GM23338 (cell line): ENCODE data around the gene SHOC1. TPM values are rescaled to one million over a fixed set of nuclear protein-coding genes. Genes with fewer than 3 reads are reported as not detected.

Experiments
- ATAC-seq: fragments of 200-7000 bp; cut with Tn5 transposase; 3 replicates; pipeline ENCODE4 v1.9.1; 2020
- DNase-seq: peaks from one replicate; pipeline ENCODE4 v3.0.0-alpha.2; 2015; ENCODE audit warnings: low spot score
- H2AFZ ChIP-seq: fragments of 200-600 bp; sonication (generic); 2 replicates; pipeline ENCODE4 v1.8.0; 2016; ENCODE audit warnings: antibody characterized with exemption, mild to moderate bottlenecking, moderate library complexity
- H3F3A ChIP-seq: fragments of 200-600 bp; sonication (generic); replicated peaks from 2 replicates; pipeline ENCODE4 v1.8.0; 2017; ENCODE audit warnings: antibody characterized with exemption, mixed run types, low read depth
- H3K27ac ChIP-seq: fragments of 200-600 bp; sonication (generic); 2 replicates; pipeline ENCODE4 v1.6.1; 2016; ENCODE audit warnings: low read depth
- H3K27me3 ChIP-seq: fragments of 200-600 bp; sonication (generic); 2 replicates; pipeline ENCODE4 v1.8.0; 2016; ENCODE audit warnings: mild to moderate bottlenecking, mixed run types, moderate library complexity; ENCODE audit not compliant: insufficient read depth
- H3K36me3 ChIP-seq: fragments of 200-600 bp; sonication (generic); 2 replicates; pipeline ENCODE4 v1.8.0; 2016; ENCODE audit warnings: mild to moderate bottlenecking; ENCODE audit not compliant: insufficient read depth
- H3K4me1 ChIP-seq: fragments of 200-600 bp; sonication (generic); 2 replicates; pipeline ENCODE4 v1.8.0; 2016; ENCODE audit warnings: mild to moderate bottlenecking, moderate library complexity; ENCODE audit not compliant: insufficient read depth
- H3K4me2 ChIP-seq: fragments of 200-600 bp; sonication (generic); 2 replicates; pipeline ENCODE4 v1.7.1; 2017; ENCODE audit warnings: mixed run types
- H3K4me3 ChIP-seq: fragments of 200-600 bp; sonication (generic); 2 replicates; pipeline ENCODE4 v1.6.1; 2016; ENCODE audit warnings: mixed run types
- H3K79me2 ChIP-seq: fragments of 200-600 bp; sonication (generic); replicated peaks from 2 replicates; pipeline ENCODE4 v1.8.0; 2017; ENCODE audit warnings: mild to moderate bottlenecking; ENCODE audit not compliant: insufficient read depth
- H3K9me2 ChIP-seq: fragments of 200-600 bp; sonication (generic); 2 replicates; pipeline ENCODE4 v1.8.0; 2017; ENCODE audit not compliant: insufficient read depth
- H4K20me1 ChIP-seq: fragments of 200-600 bp; sonication (generic); replicated peaks from 2 replicates; pipeline ENCODE4 v1.8.0; 2017; ENCODE audit warnings: mild to moderate bottlenecking; ENCODE audit not compliant: insufficient read depth
- H3K27ac Mint-ChIP-seq: 2 replicates; pipeline ENCODE4 v1.8.0; 2020; ENCODE audit warnings: inconsistent platforms, mild to moderate bottlenecking, moderate library complexity, mixed read lengths
- H3K27me3 Mint-ChIP-seq: 3 replicates; pipeline ENCODE4 v1.8.0; 2022; ENCODE audit warnings: low read depth, mild to moderate bottlenecking, moderate library complexity, mixed read lengths, inconsistent platforms; ENCODE audit not compliant: insufficient read depth, poor library complexity
- H3K36me3 Mint-ChIP-seq: 3 replicates; pipeline ENCODE4 v1.8.0; 2021; ENCODE audit warnings: low read depth, mild to moderate bottlenecking, inconsistent platforms, moderate library complexity, mixed read lengths
- H3K4me1 Mint-ChIP-seq: 3 replicates; pipeline ENCODE4 v1.8.0; 2020; ENCODE audit warnings: mild to moderate bottlenecking, inconsistent platforms, mixed read lengths
- H3K4me3 Mint-ChIP-seq: 3 replicates; pipeline ENCODE4 v1.8.0; 2021; ENCODE audit warnings: moderate library complexity, mild to moderate bottlenecking, inconsistent platforms, mixed read lengths
- H3K9me3 Mint-ChIP-seq: 3 replicates; pipeline ENCODE4 v1.8.0; 2020; ENCODE audit warnings: moderate library complexity, mild to moderate bottlenecking, inconsistent platforms, mixed read lengths
- CREB1 ChIP-seq: fragments of 250-450 bp; sonication (Bioruptor Pico); IDR thresholded peaks from 2 replicates; pipeline ENCODE4 v1.5.0; 2020; ENCODE audit warnings: low read depth, mild to moderate bottlenecking, moderate library complexity
- CTCF ChIP-seq, 2 experiments: fragments of 200-600 bp in 1 of 2; sonication (generic) in 1 of 2; conservative IDR thresholded peaks; 2 replicates each; pipeline versions ENCODE4 v1.5.1 to v1.6.1; 2016 to 2017; ENCODE audit warnings: antibody characterized with exemption in 2 of 2, low read depth in 2 of 2, mild to moderate bottlenecking in 2 of 2, moderate library complexity in 1 of 2
- ETS1 ChIP-seq: IDR thresholded peaks from 2 replicates; pipeline ENCODE4 v1.6.1; 2016; ENCODE audit warnings: antibody characterized with exemption
- EZH2phosphoT487 ChIP-seq: fragments of 200-600 bp; sonication (generic); IDR thresholded peaks from one replicate; pipeline ENCODE4 v1.8.1; 2018; ENCODE audit warnings: antibody characterized with exemption; ENCODE audit not compliant: unreplicated experiment
- JUNB ChIP-seq: IDR thresholded peaks from one replicate; pipeline ENCODE4 v1.6.1; 2016; ENCODE audit warnings: antibody characterized with exemption; ENCODE audit not compliant: unreplicated experiment
- NANOG ChIP-seq: IDR thresholded peaks from 2 replicates; pipeline ENCODE4 v1.6.1; 2016; ENCODE audit warnings: antibody characterized with exemption, borderline replicate concordance
- POLR2AphosphoS5 ChIP-seq: IDR thresholded peaks from 2 replicates; pipeline ENCODE4 v1.6.1; 2016; ENCODE audit warnings: antibody characterized with exemption, low read depth
- REST ChIP-seq: IDR thresholded peaks from one replicate; pipeline ENCODE4 v1.6.1; 2018; ENCODE audit warnings: antibody characterized with exemption; ENCODE audit not compliant: unreplicated experiment
- STAT1 ChIP-seq: IDR thresholded peaks from one replicate; pipeline ENCODE4 v1.6.1; 2016; ENCODE audit warnings: antibody characterized with exemption; ENCODE audit not compliant: unreplicated experiment
- ZNF114 ChIP-seq: fragments of 250-450 bp; sonication (Bioruptor Pico); IDR thresholded peaks from 2 replicates; pipeline ENCODE4 v1.5.0; 2020; ENCODE audit warnings: mild to moderate bottlenecking, moderate library complexity
- ZNF331 ChIP-seq: fragments of 250-450 bp; sonication (Bioruptor Pico); IDR thresholded peaks from 2 replicates; pipeline ENCODE4 v1.5.0; 2020; ENCODE audit warnings: low read depth, mild to moderate bottlenecking, moderate library complexity
- polyA plus RNA-seq: library from polyadenylated mRNA; unstranded; fragments of >200 nt; fragmentation: Nextera tagmentation; extraction: Ambion mirVana; gene quantifications from 2 replicates; pipeline ENCODE4 v1.2.1, GENCODE V29; 2016
- total RNA-seq: library from RNA; depleted of rRNA; stranded (reverse); fragments of >200 nt; shearing (Covaris generic); gene quantifications from 2 replicates; pipeline ENCODE4 v1.2.3, GENCODE V29; 2014

SHOC1 gene
- total and polyA plus RNA-seq, 2 experiments from 2014 or later: 0.39 TPM; not detected in 1

GRCh38 chr9:111799915-111800526, 5.3 kb upstream of the SHOC1 start (continued):
- TF ChIP-seq CTCF (conservative IDR thresholded peaks at IDR 0.05; ENCODE audit: low read depth in 2 of 2): no peak
- TF ChIP-seq CREB1 (CRISPR knock-in tag): no peak
- no peak for TF ChIP-seq STAT1

- H3K27ac ChIP-seq: no peak overlapping the region
- H3K4me1 ChIP-seq: no peaks in the 10 kb centered on the region
- ATAC-seq (no peak), DNase-seq (no peak)
- no peak for TF ChIP-seq EZH2phosphoT487
- TF ChIP-seq ZNF114 (CRISPR knock-in tag): no peak
- TF ChIP-seq STAT1: no peak
- TF ChIP-seq POLR2AphosphoS5: no peak
- no peak for TF ChIP-seq REST
- no peak for TF ChIP-seq ZNF331 (CRISPR knock-in tag)
- TF ChIP-seq JUNB: no peak
- TF ChIP-seq NANOG: no peak
- TF ChIP-seq ETS1: no peak
- TF ChIP-seq CREB1 (CRISPR knock-in tag): no peak
- H3K27ac Mint-ChIP-seq: no peak overlapping the region
- H3K4me3 Mint-ChIP-seq: no peak overlapping the region
- H3K27me3 ChIP-seq: no peaks in the 10 kb centered on the region
- H3K4me2 ChIP-seq: no peak overlapping the region
- peaks cover 6% of the 10 kb centered on the region for H3K9me3 Mint-ChIP-seq
- no peak overlapping the region for H3K4me3 ChIP-seq
- H3K9me2 ChIP-seq: no peaks in the 10 kb centered on the region
- no peaks in the 10 kb centered on the region for H4K20me1 ChIP-seq
- peaks cover 4% of the 10 kb centered on the region for H3K27me3 Mint-ChIP-seq
- H3K36me3 Mint-ChIP-seq: peaks cover 5% of the 10 kb centered on the region; the same call in 2 of the 3 replicates
- H3K79me2 ChIP-seq: no peaks in the 10 kb centered on the region
- H2AFZ ChIP-seq: no peak overlapping the region
- no peaks in the 10 kb centered on the region for H3F3A ChIP-seq
- no peaks in the 10 kb centered on the region for H3K36me3 ChIP-seq
- H3K4me1 Mint-ChIP-seq: no peaks in the 10 kb centered on the region
Observed at GRCh38 chr9:111799506-111799905, 4.8 kb upstream of the SHOC1 start.
